GM18507 (cell line): ENCODE measurements around the gene ENTPD2.
"Not testable (repeated sequence)": the region's sequence is repeated elsewhere in the genome, so short reads cannot be mapped to it uniquely, and the experiment has no call there.

Experiments used
- DNase-seq: peaks from one replicate; pipeline ENCODE4 v3.0.0; 2011; ENCODE audit warnings: low read depth; ENCODE audit not compliant: insufficient read length; ENCODE audit errors: extremely low spot score
- FAIRE-seq: peaks from 2 replicates; lab custom pipeline; 2011; peaks lifted over from hg19 to GRCh38; lab: Jason Lieb, UNC

Gene ENTPD2

GRCh38 chr9:137009217-137009616, 44.6 kb downstream of the ENTPD2 start:
- FAIRE-seq, result no peak
- no peak for DNase-seq

DNA sequence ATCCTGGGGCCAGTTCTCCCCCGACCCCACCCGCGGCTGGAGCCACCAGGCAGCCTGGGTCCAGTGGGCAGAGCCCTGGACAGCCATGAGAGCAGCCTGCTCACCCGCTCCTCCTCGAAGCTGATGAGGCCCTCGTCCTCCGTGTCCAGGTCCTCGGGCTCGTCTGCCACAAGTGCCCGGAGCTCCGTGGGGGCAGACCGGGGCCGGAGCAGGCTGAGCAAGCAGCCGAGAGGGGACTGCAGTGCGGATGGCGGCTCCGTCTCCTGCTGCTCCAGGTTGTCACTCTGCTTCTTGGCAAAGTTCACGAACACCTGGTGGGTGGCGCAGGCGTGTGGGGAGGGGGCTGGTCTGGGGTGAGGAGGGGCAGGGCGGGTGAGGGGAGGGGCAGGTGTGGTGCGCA, 45.5 kb downstream of the ENTPD2 start:
- DNase-seq, result no peak
- no peak for FAIRE-seq

DNA sequence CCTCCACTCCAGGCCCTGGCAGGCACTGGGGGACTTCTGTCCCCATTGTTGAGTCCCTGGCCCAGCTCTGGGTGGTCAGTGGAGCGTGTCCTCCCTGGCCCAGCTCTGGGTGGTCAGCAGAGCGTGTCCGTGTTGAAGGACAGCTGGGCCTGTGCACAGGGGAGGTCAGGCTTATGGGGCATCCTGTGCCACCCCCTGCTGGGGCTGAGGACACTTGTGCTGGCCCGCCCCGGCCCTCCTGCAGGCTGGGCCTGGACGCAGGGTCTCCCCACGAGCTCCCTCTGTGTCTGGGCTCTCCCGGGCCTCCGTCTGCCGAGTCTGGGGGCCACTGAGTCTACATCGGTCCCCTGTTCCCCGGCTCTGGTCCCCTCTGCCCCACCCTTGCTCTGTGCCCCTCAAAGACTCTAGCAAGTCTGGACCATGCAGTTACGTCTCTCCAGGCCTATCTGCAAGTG, 46.0 kb downstream of the ENTPD2 start:
- FAIRE-seq, result no peak

DNA sequence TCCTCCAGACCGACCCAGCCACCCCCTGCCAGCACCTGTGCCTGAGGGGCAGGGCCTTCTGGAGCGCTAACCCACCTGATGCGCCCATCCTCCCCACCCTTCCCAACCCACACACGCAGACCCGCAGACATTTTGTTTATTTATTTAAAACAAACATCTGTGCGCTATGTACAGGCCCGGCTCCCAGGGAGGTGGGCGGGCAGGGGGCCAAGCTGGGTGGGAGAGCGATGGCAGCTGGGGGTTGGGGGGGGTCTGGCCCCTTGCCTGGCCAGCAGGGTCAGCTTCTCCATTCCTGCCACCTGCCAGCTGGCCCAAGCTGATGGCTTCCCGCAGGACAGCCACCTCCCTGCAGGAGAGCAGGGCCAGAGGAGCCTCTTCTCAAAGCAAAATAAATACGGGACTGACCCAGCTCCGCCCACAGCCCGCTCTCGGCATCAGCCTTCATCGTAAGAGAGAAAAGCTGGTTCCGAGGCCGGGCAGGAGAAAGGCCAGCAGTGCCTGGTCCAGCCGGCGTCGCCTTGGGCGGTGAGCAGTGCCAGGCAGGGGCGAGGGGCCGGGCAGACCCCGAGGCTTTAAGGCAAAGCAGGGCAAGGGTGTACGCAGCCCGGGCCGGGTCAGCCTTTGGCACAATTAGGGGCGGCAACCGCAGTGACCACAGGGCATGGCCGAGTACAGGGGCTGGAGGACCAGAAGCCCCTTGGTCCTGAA, 46.6 kb downstream of the ENTPD2 start:
- no peak for FAIRE-seq

More for the DNA sequence above, 46.0 kb downstream of the ENTPD2 start:
- no peak for DNase-seq

DNA sequence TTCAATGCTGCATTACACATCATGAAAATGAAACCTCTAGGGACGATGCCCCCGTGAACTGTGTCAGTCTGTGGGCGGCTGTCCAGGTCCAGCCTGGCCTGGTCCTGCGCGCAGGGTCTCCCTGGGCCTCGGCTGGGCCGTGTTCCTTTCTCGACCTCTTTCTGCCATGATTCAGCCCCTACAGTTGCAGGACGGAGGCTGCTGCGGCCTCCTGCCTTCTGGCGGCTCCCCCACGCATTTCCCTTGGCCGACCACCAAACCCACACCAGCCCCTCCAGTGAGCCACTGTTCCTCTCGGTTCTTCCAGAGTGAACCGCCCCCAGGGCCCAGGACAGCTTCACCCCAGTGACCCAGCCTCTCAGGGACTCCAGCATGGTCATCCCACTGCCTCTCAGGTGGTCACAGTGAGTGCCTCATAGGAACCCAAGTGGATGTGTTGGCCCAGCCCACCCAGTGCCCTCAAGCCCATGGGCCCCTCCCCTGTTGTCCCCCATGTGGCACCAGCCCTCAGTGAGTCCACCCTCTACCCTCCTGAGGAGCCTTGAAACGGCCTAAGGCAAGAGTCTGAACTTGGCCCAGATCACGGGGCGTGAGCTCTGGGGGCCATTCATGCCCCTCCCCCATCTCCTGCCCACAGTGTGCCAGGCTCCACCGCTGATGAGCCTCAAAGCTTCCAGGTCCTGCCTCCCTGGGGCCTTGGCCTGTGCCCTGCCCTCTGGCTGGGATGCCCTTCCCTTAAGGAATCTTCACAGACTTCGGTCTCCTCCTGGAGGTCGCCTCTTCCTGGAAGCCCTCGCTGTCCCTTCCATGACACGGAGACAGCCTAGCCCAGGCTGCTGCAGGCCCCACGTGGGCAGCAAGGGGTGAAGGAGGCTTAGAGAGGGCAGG, 47.5 kb downstream of the ENTPD2 start:
- no peak for FAIRE-seq
- no peak for DNase-seq

More for the DNA sequence above, 46.6 kb downstream of the ENTPD2 start:
- DNase-seq, result no peak

GRCh38 chr9:137004285-137004684, 49.6 kb downstream of the ENTPD2 start:
- not testable (repeated sequence) for DNase-seq, FAIRE-seq

- FAIRE-seq (no peak), DNase-seq (no peak)
Observed at GRCh38 chr9:137002646-137003041, 51.2 kb downstream of the ENTPD2 start.

DNA sequence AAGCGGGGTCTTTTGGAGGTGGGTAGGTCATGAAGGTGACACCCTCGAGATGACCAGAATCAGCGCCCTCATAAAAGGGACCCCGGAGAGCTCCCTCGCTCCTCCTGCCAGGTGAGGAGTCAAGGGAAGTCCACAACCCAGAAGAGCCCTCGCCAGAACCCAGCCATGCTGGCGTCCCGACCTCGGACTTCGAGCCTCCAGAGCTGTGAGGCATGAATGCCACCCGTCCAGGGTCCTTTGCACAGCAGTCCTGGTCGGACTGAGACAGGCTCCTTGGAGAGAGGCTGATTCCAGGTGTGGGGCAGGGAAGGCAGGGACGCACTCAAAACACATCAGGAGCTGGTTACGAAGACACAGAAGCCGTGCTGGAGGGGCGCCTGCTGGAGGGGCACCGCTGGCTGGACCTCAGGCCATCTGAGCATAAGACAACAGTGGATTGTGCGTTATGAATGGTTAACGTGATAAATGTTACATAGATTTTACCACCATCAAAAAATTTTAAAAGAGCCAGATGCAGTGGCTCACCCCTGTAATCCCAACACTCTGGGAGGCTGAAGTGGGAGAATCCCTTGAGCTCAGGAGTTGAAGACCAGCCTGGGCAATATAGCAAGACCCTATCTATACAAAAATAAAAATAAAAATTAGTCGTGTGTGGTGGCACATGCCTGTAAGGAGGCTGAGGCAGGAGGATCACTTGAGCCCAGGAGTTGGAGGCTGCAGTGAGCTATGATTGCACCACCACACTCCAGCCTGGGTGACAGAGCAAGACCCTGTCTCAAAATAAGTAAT, 51.8 kb downstream of the ENTPD2 start:
- DNase-seq (no peak), FAIRE-seq (no peak)

- DNase-seq, result peak; percentile 58
- FAIRE-seq, result peak; percentile 98
Observed at GRCh38 chr9:137000177-137000930, 53.5 kb downstream of the ENTPD2 start.
